Skeletal muscle satellite cell (primary cell): Measurements from ENCODE around the gene KICS2. TPM values are rescaled to one million over a fixed set of nuclear protein-coding genes. Genes with fewer than 3 reads are reported as not detected.

Source experiments
- H3K27me3 ChIP-seq: 2 replicates; pipeline ENCODE4 v1.7.0; 2013; ENCODE audit warnings: low read length; ENCODE audit not compliant: control insufficient read depth, insufficient read depth
- H3K36me3 ChIP-seq: 2 replicates; pipeline ENCODE4 v1.7.0; 2013; ENCODE audit warnings: mild to moderate bottlenecking, control low read depth, low read length; ENCODE audit not compliant: insufficient read depth
- H3K4me1 ChIP-seq: 2 replicates; pipeline ENCODE4 v1.7.0; 2013; ENCODE audit warnings: low read length; ENCODE audit not compliant: control insufficient read depth, insufficient read depth
- H3K4me2 ChIP-seq: 2 replicates; pipeline ENCODE4 v1.7.0; 2013; ENCODE audit warnings: mild to moderate bottlenecking, low read length
- H3K4me3 ChIP-seq: 2 replicates; pipeline ENCODE4 v1.7.0; 2013; ENCODE audit warnings: low read length
- H3K9ac ChIP-seq: 2 replicates; pipeline ENCODE4 v1.7.0; 2013; ENCODE audit warnings: mild to moderate bottlenecking, low read depth, low read length, moderate library complexity
- H3K9me3 ChIP-seq: replicated peaks from 2 replicates; pipeline ENCODE4 v1.7.0; 2013; ENCODE audit warnings: mild to moderate bottlenecking, control low read depth, low read length
- total RNA-seq: library from RNA; depleted of rRNA; stranded (reverse); fragments of >200 nt; gene quantifications from 2 replicates; pipeline ENCODE4 v1.2.3, GENCODE V29; 2012; rRNA removed

Gene KICS2
- total RNA-seq, result 9.4 and 11.2 TPM in 2 replicates

DNA sequence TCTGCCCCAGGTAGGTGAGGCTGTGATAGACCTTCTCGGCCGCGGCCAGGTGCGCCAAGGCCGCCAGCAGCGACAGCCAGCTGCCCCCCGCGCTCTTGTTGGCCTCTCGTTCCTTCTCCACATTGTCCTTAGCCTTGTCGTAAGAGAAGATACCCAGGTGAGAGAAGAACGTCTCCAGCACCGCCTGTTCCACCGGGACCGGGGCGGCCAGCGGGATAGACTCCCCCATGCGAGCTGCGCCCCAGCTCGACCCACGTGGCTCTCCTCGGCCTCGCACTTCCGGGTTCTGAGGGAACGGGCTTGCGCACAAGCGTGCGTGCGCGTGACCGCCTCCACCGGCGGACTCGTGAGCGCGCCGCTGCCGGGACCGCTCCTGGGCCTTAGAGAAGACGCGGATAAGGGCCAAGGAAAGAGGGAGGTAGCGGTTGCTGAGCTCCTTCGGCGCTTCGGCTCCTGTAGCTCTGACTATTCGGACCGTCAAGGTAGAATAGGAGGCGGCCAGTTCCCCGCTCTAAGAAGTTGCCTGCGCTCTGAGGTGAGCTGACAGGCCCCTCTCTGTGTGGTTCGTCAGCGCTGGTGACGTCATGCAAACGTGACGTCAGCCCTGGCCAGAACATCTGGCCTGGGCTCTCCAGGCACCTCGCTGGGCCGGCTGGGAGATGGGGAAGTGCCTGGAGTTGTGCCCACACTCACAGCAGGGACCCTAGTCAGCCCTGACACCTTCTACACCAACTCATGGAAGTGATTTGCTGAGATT is at the start of gene KICS2:
TSS of gene KICS2 (minus strand) at position 288 of the 757 bp plus-strand sequence. CDS start at position 229, 59 bp downstream.
- peak within 1 kb of the TSS; percentile 85 for H3K4me3 ChIP-seq
- no peaks in the 10 kb centered on the region for H3K9me3 ChIP-seq
- peak within 1 kb of the TSS; percentile 93 for H3K9ac ChIP-seq
- no peaks in the 10 kb centered on the region for H3K36me3 ChIP-seq
- H3K27me3 ChIP-seq, result no peaks in the 10 kb centered on the region
- peaks cover 10% of the 10 kb centered on the region for H3K4me1 ChIP-seq
- H3K4me2 ChIP-seq, result peak within 1 kb of the TSS; percentile 93

DNA sequence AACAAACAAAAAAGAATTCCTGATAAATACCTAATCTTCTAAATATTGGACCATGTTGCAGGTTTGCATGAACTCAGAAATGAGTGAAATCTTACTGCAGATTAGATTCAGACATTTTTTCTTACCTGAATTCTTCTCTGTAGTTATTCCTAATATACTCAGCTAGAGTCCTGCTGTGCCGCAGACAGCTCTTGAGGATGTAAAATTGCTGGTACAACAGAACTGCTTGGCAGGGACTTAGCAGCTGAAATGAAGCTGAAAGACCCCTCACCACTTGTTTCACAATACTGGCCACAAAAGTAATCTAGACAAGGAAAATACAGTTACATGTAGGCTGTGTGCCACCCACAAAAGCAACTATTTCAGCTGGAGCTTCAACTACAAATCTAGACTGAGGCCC is 48.3 kb upstream of the KICS2 start:
- Histone ChIP-seq H3K4me3 (no peak overlapping the region), H3K36me3 (no peaks in the 10 kb centered on the region), H3K4me1 (no peaks in the 10 kb centered on the region), H3K27me3 (no peaks in the 10 kb centered on the region), H3K9ac (no peak overlapping the region), H3K9me3 (no peaks in the 10 kb centered on the region), H3K4me2 (no peak overlapping the region)

DNA sequence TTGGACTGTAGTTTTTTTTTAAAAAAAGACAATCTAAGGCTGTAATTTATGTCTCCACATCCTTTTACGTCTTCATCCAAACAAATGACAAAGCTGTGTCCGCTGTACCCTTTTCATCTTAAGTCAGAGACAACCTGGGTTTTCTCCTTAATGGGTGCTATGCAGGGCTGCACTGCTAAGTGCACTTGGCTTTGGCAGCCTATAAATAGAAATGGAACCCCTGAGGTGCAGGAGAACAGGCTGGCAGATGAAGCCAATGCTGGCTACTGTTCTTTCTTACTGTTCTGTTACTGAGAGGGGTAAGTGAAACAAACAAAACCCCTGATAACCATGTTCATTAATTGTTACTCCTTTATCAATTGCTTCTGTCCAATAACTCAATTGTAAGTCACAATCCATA is 47.1 kb upstream of the KICS2 start:
- Histone ChIP-seq H3K4me1 (no peaks in the 10 kb centered on the region), H3K4me2 (no peak overlapping the region), H3K4me3 (no peak overlapping the region), H3K9ac (no peak overlapping the region), H3K36me3 (no peaks in the 10 kb centered on the region), H3K9me3 (no peaks in the 10 kb centered on the region), H3K27me3 (no peaks in the 10 kb centered on the region)

DNA sequence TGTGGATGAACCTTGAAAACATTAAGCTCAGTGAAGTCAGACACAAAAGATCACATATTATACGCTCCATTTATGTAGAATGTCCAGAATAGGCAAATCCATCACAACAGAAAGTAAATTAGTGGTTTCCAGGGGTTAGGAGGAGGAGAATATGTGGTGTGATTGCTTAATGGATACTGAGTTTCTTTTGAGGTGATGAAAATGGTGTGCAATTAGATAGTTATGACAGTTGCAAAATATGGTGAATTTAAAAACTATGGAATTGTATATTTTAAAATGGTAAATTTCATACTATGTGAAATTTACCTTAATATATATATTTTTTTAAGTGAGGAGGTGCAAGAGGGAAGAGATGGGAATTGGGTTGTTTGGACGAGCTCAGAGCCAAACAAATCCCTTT is 46.3 kb upstream of the KICS2 start:
- no peaks in the 10 kb centered on the region for H3K9me3 ChIP-seq

DNA sequence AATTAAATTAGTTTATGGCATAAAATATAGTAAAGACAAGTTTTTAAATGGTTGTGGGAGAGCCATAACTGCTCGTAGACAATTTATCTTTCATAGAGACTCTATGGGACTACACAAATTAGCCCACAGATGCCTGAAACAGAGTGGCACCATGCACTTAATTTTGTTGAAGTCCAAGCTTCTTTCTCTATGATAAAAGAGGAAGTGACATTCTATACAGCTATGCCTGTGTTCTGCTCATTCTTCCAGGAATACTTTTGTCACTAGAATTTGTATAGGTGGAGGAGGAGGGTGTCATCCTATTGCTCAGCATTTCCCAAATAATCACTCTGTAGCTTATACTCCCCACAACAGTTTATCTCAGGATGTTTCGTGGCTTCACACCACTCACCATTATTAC is 43.7 kb upstream of the KICS2 start:
- H3K9me3 ChIP-seq, result no peaks in the 10 kb centered on the region
- H3K4me2 ChIP-seq, result no peak overlapping the region
- no peak overlapping the region for H3K4me3 ChIP-seq
- no peaks in the 10 kb centered on the region for H3K36me3 ChIP-seq
- no peak overlapping the region for H3K9ac ChIP-seq
- H3K4me1 ChIP-seq, result no peaks in the 10 kb centered on the region
- H3K27me3 ChIP-seq, result no peaks in the 10 kb centered on the region

More for the DNA sequence above, 46.3 kb upstream of the KICS2 start:
- Histone ChIP-seq H3K4me2 (no peak overlapping the region), H3K9ac (no peak overlapping the region), H3K27me3 (no peaks in the 10 kb centered on the region), H3K4me1 (no peaks in the 10 kb centered on the region), H3K4me3 (no peak overlapping the region), H3K36me3 (no peaks in the 10 kb centered on the region)

DNA sequence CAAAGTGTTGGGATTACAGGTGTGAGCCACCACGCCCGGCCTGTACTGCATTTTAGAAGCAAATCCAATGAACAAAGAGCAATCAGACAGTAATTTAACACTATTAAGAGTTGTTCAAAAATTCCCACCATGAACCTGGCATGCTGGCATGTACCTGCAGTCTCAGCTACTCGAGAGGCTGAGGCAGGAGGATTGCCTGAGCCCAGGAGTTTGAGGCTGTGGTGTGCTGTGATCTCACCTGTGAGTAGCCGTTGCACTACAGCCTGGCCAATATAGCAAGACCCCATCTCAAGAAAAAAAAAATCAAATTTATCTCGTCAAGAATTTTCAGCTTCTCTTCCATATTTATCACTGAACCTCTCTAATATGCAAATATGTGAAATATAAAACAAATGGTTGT is 39.7 kb upstream of the KICS2 start:
- Histone ChIP-seq H3K4me3 (no peak overlapping the region), H3K27me3 (no peaks in the 10 kb centered on the region), H3K9ac (no peak overlapping the region), H3K4me1 (no peaks in the 10 kb centered on the region), H3K4me2 (no peak overlapping the region), H3K36me3 (no peaks in the 10 kb centered on the region), H3K9me3 (no peaks in the 10 kb centered on the region)

DNA sequence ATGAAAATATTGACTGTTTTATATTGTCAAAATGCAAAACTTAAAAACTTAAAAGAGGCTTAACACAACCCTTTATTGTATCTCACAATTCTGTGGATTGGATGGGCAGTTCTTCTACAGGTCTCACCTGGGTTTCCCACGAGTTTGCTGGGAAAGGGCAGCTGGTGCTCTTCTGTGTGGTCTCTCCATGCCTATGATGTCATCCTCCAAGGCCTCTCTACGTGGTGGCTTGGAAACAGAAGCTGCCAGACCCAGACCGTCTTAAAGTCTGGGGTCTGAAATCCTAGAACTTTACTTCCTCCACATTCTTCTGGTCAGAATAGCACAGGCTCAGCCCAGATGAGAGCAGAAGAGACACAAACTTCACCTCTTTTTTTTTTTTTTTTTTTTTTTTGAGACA is 36.5 kb upstream of the KICS2 start:
- H3K4me2 ChIP-seq, result no peak overlapping the region
- no peaks in the 10 kb centered on the region for H3K36me3 ChIP-seq
- no peak overlapping the region for H3K9ac ChIP-seq
- H3K4me3 ChIP-seq, result no peak overlapping the region
- H3K9me3 ChIP-seq, result no peaks in the 10 kb centered on the region
- H3K27me3 ChIP-seq, result no peaks in the 10 kb centered on the region
- H3K4me1 ChIP-seq, result no peaks in the 10 kb centered on the region

DNA sequence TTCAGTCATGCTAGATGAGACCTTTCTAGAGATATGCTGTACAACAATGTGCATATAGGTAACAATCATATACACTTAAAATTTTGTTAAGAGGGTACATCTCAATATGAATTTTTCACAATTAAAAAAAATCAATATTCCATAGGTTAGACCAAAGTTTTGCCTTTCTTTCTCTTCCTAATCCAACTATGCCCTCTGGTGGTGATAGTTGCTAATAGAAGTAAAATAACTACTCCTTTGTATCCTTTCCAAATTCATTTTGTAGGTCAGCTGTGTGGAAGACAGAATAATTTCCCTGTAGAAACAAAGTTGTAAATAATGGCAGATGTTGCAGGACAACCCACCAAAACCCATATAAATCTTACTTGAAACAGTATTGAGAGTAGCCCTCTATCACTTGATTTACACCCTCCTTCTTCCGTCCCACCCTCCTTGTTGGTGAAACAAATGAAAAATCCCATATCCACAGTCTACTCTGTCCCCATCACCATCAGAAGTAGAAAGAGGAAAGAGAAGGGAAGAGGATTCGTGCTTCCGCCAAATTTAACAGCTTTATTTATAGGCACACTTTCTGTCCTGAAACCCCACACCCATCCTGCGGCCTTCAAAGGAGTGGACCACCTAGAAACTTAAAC is 34.2 kb upstream of the KICS2 start:
- Histone ChIP-seq H3K4me2 (peak overlapping the region; percentile 54), H3K36me3 (no peaks in the 10 kb centered on the region), H3K4me3 (no peak overlapping the region), H3K27me3 (no peaks in the 10 kb centered on the region), H3K9me3 (no peaks in the 10 kb centered on the region), H3K4me1 (peaks cover 10% of the 10 kb centered on the region), H3K9ac (no peak overlapping the region)

DNA sequence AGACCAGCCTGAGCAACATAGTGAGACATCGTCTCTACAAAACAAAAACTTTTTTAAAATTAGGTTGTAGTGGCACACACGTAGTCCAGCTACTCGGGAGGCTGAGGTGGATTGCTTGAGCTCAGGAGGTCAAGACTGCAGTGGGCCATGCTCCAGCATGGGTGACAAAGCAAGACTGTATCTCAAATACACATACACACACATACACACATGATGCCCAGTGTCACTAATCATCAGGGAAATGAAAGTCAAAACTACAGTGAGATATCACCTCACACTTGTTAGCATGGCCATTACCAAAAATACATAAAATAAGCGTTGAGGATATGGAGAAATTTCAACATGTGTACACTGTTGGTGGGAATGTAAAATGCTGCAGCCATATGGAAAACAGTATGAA is 33.2 kb upstream of the KICS2 start:
- Histone ChIP-seq H3K4me1 (peaks cover 10% of the 10 kb centered on the region), H3K9me3 (no peaks in the 10 kb centered on the region), H3K27me3 (no peaks in the 10 kb centered on the region), H3K4me2 (no peak overlapping the region), H3K9ac (no peak overlapping the region), H3K4me3 (no peak overlapping the region), H3K36me3 (no peaks in the 10 kb centered on the region)

DNA sequence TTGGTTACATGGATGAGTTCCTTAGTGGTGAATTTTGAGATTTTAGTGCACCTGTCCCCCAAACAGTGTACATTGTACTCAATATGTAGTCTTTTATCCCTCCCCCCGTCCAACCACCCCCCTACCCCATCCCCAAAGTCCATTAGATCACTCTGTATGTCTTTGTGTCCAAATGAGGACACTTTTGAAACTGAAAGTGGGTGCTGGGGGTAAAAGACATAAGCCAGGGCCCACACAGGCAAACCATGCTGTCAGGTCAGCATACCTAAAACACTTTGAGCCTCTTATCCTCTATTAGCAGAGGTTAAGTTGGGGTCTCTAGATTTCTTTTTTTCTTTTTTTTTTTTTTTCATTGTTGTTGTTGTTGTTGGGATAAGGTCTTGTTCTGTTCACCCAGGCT is 31.3 kb upstream of the KICS2 start:
- Histone ChIP-seq H3K4me3 (no peak overlapping the region), H3K9ac (no peak overlapping the region)

DNA sequence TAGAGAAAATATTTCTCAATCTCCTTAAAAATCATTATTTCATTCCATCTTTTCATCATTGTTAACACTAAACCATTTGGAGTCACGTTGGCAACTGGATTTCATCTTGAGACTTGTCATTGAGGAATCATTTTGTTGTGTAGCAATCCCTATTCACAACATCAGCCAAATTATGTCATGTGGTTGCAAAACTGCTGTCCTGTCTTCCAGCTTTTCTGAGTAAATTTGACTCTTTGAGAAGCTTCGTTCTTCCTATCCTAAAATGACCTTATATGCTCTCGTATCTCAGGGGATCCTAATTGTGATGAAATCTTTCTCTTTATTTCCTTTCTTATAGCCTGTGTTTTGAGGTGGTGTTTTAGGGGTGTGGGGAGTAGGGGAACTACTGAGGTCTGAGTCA is 30.6 kb upstream of the KICS2 start:
- no peaks in the 10 kb centered on the region for H3K9me3 ChIP-seq
- peaks cover 10% of the 10 kb centered on the region for H3K4me1 ChIP-seq
- H3K9ac ChIP-seq, result peak overlapping the region; percentile 29
- no peak overlapping the region for H3K4me3 ChIP-seq
- H3K27me3 ChIP-seq, result no peaks in the 10 kb centered on the region
- H3K36me3 ChIP-seq, result no peaks in the 10 kb centered on the region
- H3K4me2 ChIP-seq, result peak overlapping the region; percentile 37

More for the DNA sequence above, 31.3 kb upstream of the KICS2 start:
- H3K36me3 ChIP-seq, result no peaks in the 10 kb centered on the region
- H3K4me1 ChIP-seq, result peaks cover 10% of the 10 kb centered on the region
- no peaks in the 10 kb centered on the region for H3K9me3 ChIP-seq
- no peak overlapping the region for H3K4me2 ChIP-seq
- no peaks in the 10 kb centered on the region for H3K27me3 ChIP-seq

DNA sequence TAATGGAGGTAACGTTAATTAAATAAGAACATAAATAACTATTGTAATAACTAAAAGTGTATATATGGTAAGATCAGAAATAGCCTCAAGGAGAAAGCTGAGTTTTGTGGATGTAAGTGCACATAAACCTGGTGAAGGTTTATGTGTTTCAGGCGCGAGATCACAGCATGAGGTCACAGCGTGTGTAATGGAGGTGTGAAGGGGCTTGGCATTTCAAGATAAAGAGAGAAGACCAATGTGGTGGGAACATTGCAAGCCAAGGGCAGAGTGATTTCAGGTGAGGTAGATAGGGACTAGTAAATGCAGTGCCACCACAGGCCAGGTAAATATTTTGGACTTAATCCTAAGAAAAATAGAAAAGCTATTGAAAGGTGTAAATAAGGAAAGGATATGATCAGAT is 21.7 kb upstream of the KICS2 start:
- Histone ChIP-seq H3K27me3 (no peaks in the 10 kb centered on the region), H3K36me3 (no peaks in the 10 kb centered on the region), H3K4me2 (no peak overlapping the region), H3K4me1 (no peaks in the 10 kb centered on the region), H3K9ac (no peak overlapping the region), H3K9me3 (no peaks in the 10 kb centered on the region), H3K4me3 (no peak overlapping the region)
